Measurements from ENCODE around the gene IL17C.

Gene IL17C

GRCh38 chr16:88672776-88673175, 34.4 kb downstream of the IL17C start:
- H2AK5ac ChIP-seq (ENCODE audit: low read length): no peak overlapping the region
- no peak overlapping the region for H3K18ac ChIP-seq (ENCODE audit: low read length)

DNA sequence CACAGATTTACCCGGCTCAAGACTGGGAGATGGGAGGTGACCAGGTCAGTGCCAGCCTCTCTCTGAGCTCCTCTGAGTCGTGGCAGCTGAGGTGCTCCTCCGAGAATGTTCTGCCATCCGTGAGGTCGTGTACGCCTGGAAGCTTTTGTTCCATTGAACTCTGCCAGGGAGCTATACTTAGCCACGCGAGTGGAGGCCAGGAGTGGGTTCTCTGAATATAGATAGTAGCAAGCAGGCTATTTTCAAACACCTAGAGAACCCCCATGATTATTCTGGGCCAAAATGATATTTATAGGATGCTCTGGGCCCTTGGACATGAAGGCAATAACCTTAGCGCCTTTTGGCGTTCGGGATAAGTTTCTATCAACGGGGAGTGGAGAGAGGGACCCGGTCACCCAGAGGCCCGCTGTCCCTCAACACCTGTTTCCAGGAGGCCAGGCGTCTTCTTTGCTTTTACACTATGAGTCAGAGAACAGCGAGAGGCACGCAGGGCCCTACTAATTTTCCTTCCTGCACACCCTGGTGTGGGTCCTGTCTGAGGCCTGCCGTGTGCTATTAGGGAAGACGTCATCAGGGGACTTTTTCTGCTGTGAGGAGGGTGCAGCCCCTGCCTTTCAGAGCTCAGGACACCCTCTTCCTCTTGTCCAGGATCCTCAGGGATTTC, 35.5 kb downstream of the IL17C start:
- no CpG with 5 or more reads among the region's 19 CpGs for WGBS (ENCODE audit: extremely low coverage, insufficient coverage, insufficient read length)
- Histone ChIP-seq H2AFZ (ENCODE audit: insufficient read depth, low read length, poor library complexity) (no peak overlapping the region), H4K91ac (ENCODE audit: low read depth, low read length) (no peak overlapping the region), H3K23ac (ENCODE audit: low read length) (no peak overlapping the region), H3K4me2 (ENCODE audit: low read length) (no peak overlapping the region), H2AK5ac (ENCODE audit: low read length) (no peak overlapping the region), H3K9ac (ENCODE audit: low read length) (no peak overlapping the region), H3K14ac (ENCODE audit: low read length) (no peak overlapping the region), H3K9me3 (ENCODE audit: insufficient read depth, low read depth, low read length) (peaks cover 4% of the 10 kb centered on the region), H4K8ac (ENCODE audit: low read depth, low read length) (no peak overlapping the region), H3K18ac (ENCODE audit: low read length) (no peak overlapping the region), H3K4ac (ENCODE audit: low read depth, low read length) (no peak overlapping the region), H3K79me1 (ENCODE audit: low read length) (no peaks in the 10 kb centered on the region), H3K27ac (ENCODE audit: low read depth, low read length) (no peak overlapping the region), H2BK120ac (ENCODE audit: insufficient read depth, low read length, poor library complexity) (no peak overlapping the region), H3K79me2 (ENCODE audit: control insufficient read depth, insufficient read depth, low read length, poor library complexity) (no peaks in the 10 kb centered on the region), H3K4me3 (ENCODE audit: low read depth, low read length) (no peak overlapping the region), H4K12ac (ENCODE audit: low read depth, low read length) (no peak overlapping the region), H3K36me3 (ENCODE audit: control insufficient read depth in 1 of 2, insufficient read depth in 2 of 2, low read length in 2 of 2) (peaks cover 3 to 9% of the 10 kb centered on the region in 2 experiments), H2BK5ac (ENCODE audit: low read depth, low read length, poor library complexity) (no peak overlapping the region), H2BK12ac (ENCODE audit: low read length) (no peak overlapping the region), H3K27me3 (ENCODE audit: insufficient read depth, low read length) (no peaks in the 10 kb centered on the region), H3K4me1 (ENCODE audit: control insufficient read depth in 1 of 2, insufficient read depth in 2 of 2, low read length in 2 of 2) (peaks cover 0 to 2% of the 10 kb centered on the region in 2 experiments)
- no peak for DNase-seq

More at GRCh38 chr16:88672776-88673175, 34.4 kb downstream of the IL17C start:
- no peak overlapping the region for H3K23ac ChIP-seq (ENCODE audit: low read length)
- no peak overlapping the region for H3K4ac ChIP-seq (ENCODE audit: low read depth, low read length)
- H2AFZ ChIP-seq (ENCODE audit: insufficient read depth, low read length, poor library complexity): no peak overlapping the region
- H3K79me1 ChIP-seq (ENCODE audit: low read length): no peaks in the 10 kb centered on the region
- no peak overlapping the region for H3K27ac ChIP-seq (ENCODE audit: low read depth, low read length)
- H3K4me1 ChIP-seq (ENCODE audit: control insufficient read depth in 1 of 2, insufficient read depth in 2 of 2, low read length in 2 of 2): no peaks in the 10 kb centered on the region
- no peak overlapping the region for H2BK5ac ChIP-seq (ENCODE audit: low read depth, low read length, poor library complexity)
- no peak overlapping the region for H3K4me2 ChIP-seq (ENCODE audit: low read length)
- WGBS (ENCODE audit: extremely low coverage, insufficient coverage, insufficient read length): no CpG with 5 or more reads among the region's 11 CpGs
- H2BK12ac ChIP-seq (ENCODE audit: low read length): no peak overlapping the region
- no peaks in the 10 kb centered on the region for H3K27me3 ChIP-seq (ENCODE audit: insufficient read depth, low read length)
- no peak overlapping the region for H3K9ac ChIP-seq (ENCODE audit: low read length)
- peaks cover 4% of the 10 kb centered on the region for H3K9me3 ChIP-seq (ENCODE audit: insufficient read depth, low read depth, low read length)
- H3K4me3 ChIP-seq (ENCODE audit: low read depth, low read length): no peak overlapping the region
- no peak overlapping the region for H2BK120ac ChIP-seq (ENCODE audit: insufficient read depth, low read length, poor library complexity)
- H4K8ac ChIP-seq (ENCODE audit: low read depth, low read length): no peak overlapping the region
- no peak overlapping the region for H4K12ac ChIP-seq (ENCODE audit: low read depth, low read length)
- H4K91ac ChIP-seq (ENCODE audit: low read depth, low read length): no peak overlapping the region
- H3K14ac ChIP-seq (ENCODE audit: low read length): no peak overlapping the region
- H3K36me3 ChIP-seq (ENCODE audit: control insufficient read depth in 1 of 2, insufficient read depth in 2 of 2, low read length in 2 of 2): peaks cover 6 to 14% of the 10 kb centered on the region in 2 experiments
- no peak for DNase-seq
- no peaks in the 10 kb centered on the region for H3K79me2 ChIP-seq (ENCODE audit: control insufficient read depth, insufficient read depth, low read length, poor library complexity)

- Histone ChIP-seq H3K79me1 (ENCODE audit: low read length) (no peaks in the 10 kb centered on the region), H3K4me1 (ENCODE audit: control insufficient read depth in 1 of 2, insufficient read depth in 2 of 2, low read length in 2 of 2) (peaks cover 0 to 6% of the 10 kb centered on the region in 2 experiments), H3K23ac (ENCODE audit: low read length) (no peak overlapping the region), H3K36me3 (ENCODE audit: control insufficient read depth in 1 of 2, insufficient read depth in 2 of 2, low read length in 2 of 2) (peaks cover 3 to 9% of the 10 kb centered on the region in 2 experiments), H3K27ac (ENCODE audit: low read depth, low read length) (no peak overlapping the region), H4K91ac (ENCODE audit: low read depth, low read length) (no peak overlapping the region), H2BK12ac (ENCODE audit: low read length) (no peak overlapping the region), H3K18ac (ENCODE audit: low read length) (no peak overlapping the region), H3K4me2 (ENCODE audit: low read length) (no peak overlapping the region), H3K9me3 (ENCODE audit: insufficient read depth, low read depth, low read length) (peaks cover 3% of the 10 kb centered on the region), H2AK5ac (ENCODE audit: low read length) (no peak overlapping the region), H3K9ac (ENCODE audit: low read length) (no peak overlapping the region), H3K79me2 (ENCODE audit: control insufficient read depth, insufficient read depth, low read length, poor library complexity) (no peaks in the 10 kb centered on the region), H2AFZ (ENCODE audit: insufficient read depth, low read length, poor library complexity) (no peak overlapping the region), H4K8ac (ENCODE audit: low read depth, low read length) (no peak overlapping the region), H3K14ac (ENCODE audit: low read length) (no peak overlapping the region), H2BK120ac (ENCODE audit: insufficient read depth, low read length, poor library complexity) (no peak overlapping the region), H2BK5ac (ENCODE audit: low read depth, low read length, poor library complexity) (no peak overlapping the region), H3K4ac (ENCODE audit: low read depth, low read length) (no peak overlapping the region), H4K12ac (ENCODE audit: low read depth, low read length) (no peak overlapping the region), H3K27me3 (ENCODE audit: insufficient read depth, low read length) (no peaks in the 10 kb centered on the region), H3K4me3 (ENCODE audit: low read depth, low read length) (no peak overlapping the region)
- WGBS (ENCODE audit: extremely low coverage, insufficient coverage, insufficient read length): no CpG with 5 or more reads among the region's 22 CpGs
- DNase-seq: no peak
These were observed 38.3 kb downstream of the IL17C start for GRCh38 chr16:88676502-88677242.

DNA sequence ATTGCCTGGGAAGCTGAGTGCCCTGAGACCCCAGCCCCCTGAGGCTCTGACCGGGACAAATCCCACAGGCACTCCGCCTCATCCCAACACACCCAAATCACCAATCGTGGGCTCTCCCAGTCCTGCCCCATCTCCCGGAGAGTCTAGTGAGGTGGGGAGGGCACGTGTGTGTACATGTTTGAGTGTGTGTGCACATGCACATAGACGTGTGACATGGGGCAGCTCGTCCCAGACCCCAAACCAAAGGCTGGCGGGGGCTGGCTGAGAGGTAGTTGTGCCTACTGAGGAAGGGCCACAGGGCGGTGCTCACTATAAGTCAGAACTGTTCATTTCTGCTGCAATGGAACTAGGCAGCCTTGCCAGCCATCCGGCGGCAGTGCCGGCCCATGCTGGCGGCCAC, 39.3 kb downstream of the IL17C start:
- Histone ChIP-seq H3K79me2 (ENCODE audit: control insufficient read depth, insufficient read depth, low read length, poor library complexity) (no peaks in the 10 kb centered on the region), H3K4me2 (ENCODE audit: low read length) (no peak overlapping the region), H3K27ac (ENCODE audit: low read depth, low read length) (no peak overlapping the region), H3K4ac (ENCODE audit: low read depth, low read length) (no peak overlapping the region), H3K4me1 (ENCODE audit: control insufficient read depth in 1 of 2, insufficient read depth in 2 of 2, low read length in 2 of 2) (peaks cover 0 to 6% of the 10 kb centered on the region in 2 experiments), H3K23ac (ENCODE audit: low read length) (no peak overlapping the region), H3K36me3 (ENCODE audit: control insufficient read depth in 1 of 2, insufficient read depth in 2 of 2, low read length in 2 of 2) (peaks cover 3 to 9% of the 10 kb centered on the region in 2 experiments), H3K4me3 (ENCODE audit: low read depth, low read length) (peak overlapping the region; percentile 41), H4K12ac (ENCODE audit: low read depth, low read length) (no peak overlapping the region), H3K27me3 (ENCODE audit: insufficient read depth, low read length) (no peaks in the 10 kb centered on the region), H3K18ac (ENCODE audit: low read length) (no peak overlapping the region), H4K91ac (ENCODE audit: low read depth, low read length) (no peak overlapping the region), H3K9me3 (ENCODE audit: insufficient read depth, low read depth, low read length) (no peaks in the 10 kb centered on the region), H3K14ac (ENCODE audit: low read length) (no peak overlapping the region), H2AFZ (ENCODE audit: insufficient read depth, low read length, poor library complexity) (no peak overlapping the region), H2BK120ac (ENCODE audit: insufficient read depth, low read length, poor library complexity) (no peak overlapping the region), H3K79me1 (ENCODE audit: low read length) (no peaks in the 10 kb centered on the region), H4K8ac (ENCODE audit: low read depth, low read length) (no peak overlapping the region), H3K9ac (ENCODE audit: low read length) (no peak overlapping the region), H2AK5ac (ENCODE audit: low read length) (no peak overlapping the region), H2BK5ac (ENCODE audit: low read depth, low read length, poor library complexity) (no peak overlapping the region), H2BK12ac (ENCODE audit: low read length) (no peak overlapping the region)
- no CpG with 5 or more reads among the region's 13 CpGs for WGBS (ENCODE audit: extremely low coverage, insufficient coverage, insufficient read length)
- DNase-seq: no peak
